ENCODE data around the gene CCDC183.

The CCDC183 gene

DNA sequence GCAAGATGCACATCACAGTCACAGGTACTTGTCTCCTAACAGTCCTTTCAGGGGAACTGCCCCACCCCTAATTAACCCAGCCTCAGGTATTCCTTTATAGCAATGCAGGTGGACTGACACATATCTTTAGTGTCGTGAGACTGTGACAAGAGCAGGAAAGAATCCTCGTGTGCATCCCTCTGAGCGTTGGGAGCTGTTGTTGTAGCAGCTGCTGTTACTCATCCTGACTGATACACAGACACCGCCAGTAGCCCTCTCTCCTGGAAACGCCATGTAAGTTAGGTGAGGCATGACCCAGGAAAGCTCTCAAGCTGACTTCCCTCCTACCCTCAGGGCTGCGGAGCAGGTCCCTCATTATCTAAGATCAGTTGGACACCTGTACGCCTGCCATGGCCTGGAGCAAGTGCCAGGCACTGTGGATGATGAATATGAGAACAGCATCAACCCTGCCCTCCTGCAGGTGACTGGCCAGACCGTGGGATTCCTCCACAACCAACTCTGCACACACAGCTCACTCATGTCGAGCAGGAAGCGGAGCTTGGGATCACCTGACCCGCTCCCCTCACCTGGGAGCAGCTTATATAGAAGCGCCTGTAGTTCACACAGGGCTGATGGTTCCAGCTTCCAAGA is 21.6 kb upstream of the CCDC183 start:
- TF ChIP-seq, protein P1, sequence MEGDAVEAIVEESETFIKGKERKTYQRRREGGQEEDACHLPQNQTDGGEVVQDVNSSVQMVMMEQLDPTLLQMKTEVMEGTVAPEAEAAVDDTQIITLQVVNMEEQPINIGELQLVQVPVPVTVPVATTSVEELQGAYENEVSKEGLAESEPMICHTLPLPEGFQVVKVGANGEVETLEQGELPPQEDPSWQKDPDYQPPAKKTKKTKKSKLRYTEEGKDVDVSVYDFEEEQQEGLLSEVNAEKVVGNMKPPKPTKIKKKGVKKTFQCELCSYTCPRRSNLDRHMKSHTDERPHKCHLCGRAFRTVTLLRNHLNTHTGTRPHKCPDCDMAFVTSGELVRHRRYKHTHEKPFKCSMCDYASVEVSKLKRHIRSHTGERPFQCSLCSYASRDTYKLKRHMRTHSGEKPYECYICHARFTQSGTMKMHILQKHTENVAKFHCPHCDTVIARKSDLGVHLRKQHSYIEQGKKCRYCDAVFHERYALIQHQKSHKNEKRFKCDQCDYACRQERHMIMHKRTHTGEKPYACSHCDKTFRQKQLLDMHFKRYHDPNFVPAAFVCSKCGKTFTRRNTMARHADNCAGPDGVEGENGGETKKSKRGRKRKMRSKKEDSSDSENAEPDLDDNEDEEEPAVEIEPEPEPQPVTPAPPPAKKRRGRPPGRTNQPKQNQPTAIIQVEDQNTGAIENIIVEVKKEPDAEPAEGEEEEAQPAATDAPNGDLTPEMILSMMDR (conservative IDR thresholded peaks at IDR 0.05; ENCODE audit: control insufficient read depth, insufficient read depth, low read depth, low read length), result no peak
- no peak for DNase-seq (ENCODE audit: low read depth)

DNA sequence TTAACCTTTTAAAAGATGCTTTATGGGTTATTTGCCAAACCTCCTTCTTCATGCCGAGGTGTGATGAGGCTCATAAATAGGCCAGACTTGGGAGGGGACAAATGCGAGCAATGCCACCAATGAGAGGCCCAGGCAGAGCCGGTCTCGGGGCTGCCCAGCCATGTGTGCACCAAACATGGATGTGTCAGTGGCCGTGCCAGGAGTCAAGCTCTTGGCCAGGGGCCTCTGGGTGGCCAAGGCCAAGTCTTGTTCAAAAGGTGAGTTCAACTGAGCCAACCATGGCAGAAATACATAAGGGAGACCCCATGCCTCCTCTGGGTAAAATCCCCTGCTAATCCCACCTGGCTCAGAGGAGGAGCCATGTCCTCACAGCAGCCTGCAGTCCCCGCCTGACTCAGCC is 20.9 kb upstream of the CCDC183 start:
- no peak for DNase-seq (ENCODE audit: low read depth)
- no peak overlapping the region for H3K4me3 ChIP-seq (ENCODE audit: control insufficient read depth, low read depth, low read length)
- TF ChIP-seq, protein P1 (conservative IDR thresholded peaks at IDR 0.05; ENCODE audit: control insufficient read depth, insufficient read depth, low read depth, low read length), result no peak

More for the DNA sequence above, 21.6 kb upstream of the CCDC183 start:
- H3K4me3 ChIP-seq (ENCODE audit: control insufficient read depth, low read depth, low read length), result no peak overlapping the region

DNA sequence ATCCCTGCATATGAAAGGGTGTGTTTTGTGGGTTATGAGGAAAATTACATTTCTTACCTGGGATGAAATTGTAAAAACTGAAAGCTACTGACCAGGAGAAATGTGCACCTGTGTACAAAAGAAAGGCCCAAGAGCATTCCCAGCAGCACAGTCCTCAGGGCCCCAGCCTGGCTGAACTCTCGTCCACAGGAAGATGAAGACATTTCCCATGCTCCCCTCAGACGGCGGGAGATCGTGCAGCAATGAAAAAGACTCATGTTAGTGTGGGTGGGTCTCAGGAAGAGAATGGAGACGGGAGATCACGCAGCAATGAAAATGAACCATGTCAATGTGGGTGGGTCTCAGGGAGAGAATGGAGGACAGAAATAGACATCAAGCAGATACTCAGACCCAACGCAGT is 19.2 kb upstream of the CCDC183 start:
- no peak for DNase-seq (ENCODE audit: low read depth)
- H3K4me3 ChIP-seq (ENCODE audit: control insufficient read depth, low read depth, low read length), result no peak overlapping the region
- TF ChIP-seq, protein P1 (conservative IDR thresholded peaks at IDR 0.05; ENCODE audit: control insufficient read depth, insufficient read depth, low read depth, low read length), result no peak

DNA sequence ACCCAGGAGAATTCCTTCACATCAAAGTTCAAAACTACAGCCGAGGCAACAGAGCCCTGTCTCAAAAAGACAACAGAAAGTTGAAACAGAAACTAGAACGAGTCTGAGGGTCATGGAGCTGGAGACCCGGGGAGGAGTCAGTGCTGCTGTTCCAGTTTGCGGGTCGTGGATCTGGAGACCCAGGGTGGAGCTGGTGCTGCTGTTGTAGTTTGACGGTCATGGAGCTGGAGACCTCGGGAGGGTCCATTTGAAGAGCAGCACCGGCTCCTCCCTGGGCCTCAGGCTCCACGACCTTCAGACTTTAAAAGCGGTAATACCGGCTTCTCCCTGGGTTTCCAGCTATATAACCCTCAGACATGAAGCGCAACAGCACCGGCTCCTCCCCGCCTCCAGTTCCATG is 18.8 kb upstream of the CCDC183 start:
- H3K4me3 ChIP-seq (ENCODE audit: control insufficient read depth, low read depth, low read length), result no peak overlapping the region
- TF ChIP-seq, protein P1 (conservative IDR thresholded peaks at IDR 0.05; ENCODE audit: control insufficient read depth, insufficient read depth, low read depth, low read length), result no peak
- no peak for DNase-seq (ENCODE audit: low read depth)

DNA sequence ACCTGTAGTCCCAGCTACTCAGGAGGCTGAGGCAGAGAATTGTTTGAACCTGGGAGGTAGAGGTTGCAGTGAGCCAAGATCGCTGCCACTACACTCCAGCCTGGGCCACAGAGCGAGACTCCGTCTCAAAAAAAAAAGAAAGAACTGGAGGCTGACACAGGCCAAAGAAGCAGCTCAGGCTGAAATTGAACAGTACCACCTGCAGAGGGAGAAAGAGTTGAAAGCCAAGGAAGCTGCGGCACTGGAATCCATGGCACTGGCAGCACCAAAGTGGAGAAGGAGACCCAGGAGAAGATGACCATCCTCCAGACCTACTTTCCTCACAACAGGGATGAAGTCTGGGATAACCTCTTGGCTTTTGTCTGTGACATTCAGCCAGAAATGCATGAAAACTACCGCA is 16.3 kb upstream of the CCDC183 start:
- no peak for DNase-seq (ENCODE audit: low read depth)
- no peak overlapping the region for H3K4me3 ChIP-seq (ENCODE audit: control insufficient read depth, low read depth, low read length)
- TF ChIP-seq, protein P1 (conservative IDR thresholded peaks at IDR 0.05; ENCODE audit: control insufficient read depth, insufficient read depth, low read depth, low read length), result no peak

DNA sequence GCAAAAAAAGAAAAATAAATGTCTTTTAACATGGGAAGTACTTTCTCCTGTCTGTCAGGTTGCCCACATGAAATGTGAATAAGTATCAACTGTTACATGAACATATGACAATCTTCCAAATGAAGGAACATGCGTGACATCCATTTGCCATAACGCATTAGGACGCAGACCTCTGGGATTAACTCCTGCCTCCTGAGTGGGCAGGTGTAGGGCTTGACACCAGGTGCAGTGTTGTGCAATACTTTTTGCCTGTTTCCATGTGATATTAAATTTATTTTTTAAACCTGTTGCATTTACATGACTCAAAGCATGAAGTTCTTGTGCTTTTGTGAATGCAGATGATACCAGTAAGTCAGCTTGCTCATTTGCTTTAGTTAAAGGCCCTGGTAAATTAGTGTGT is 13.7 kb upstream of the CCDC183 start:
- no peak overlapping the region for H3K4me3 ChIP-seq (ENCODE audit: control insufficient read depth, low read depth, low read length)
- no peak for DNase-seq (ENCODE audit: low read depth)

More for the DNA sequence above, 13.7 kb upstream of the CCDC183 start:
- TF ChIP-seq, protein P1 (conservative IDR thresholded peaks at IDR 0.05; ENCODE audit: control insufficient read depth, insufficient read depth, low read depth, low read length), result no peak
